ENCODE data around the gene BTBD2. TPM values are rescaled to one million over a fixed set of nuclear protein-coding genes. Genes with fewer than 3 reads are reported as not detected.

The BTBD2 gene
- total RNA-seq, 1 experiment from 2014 or later: 81.0 TPM

DNA sequence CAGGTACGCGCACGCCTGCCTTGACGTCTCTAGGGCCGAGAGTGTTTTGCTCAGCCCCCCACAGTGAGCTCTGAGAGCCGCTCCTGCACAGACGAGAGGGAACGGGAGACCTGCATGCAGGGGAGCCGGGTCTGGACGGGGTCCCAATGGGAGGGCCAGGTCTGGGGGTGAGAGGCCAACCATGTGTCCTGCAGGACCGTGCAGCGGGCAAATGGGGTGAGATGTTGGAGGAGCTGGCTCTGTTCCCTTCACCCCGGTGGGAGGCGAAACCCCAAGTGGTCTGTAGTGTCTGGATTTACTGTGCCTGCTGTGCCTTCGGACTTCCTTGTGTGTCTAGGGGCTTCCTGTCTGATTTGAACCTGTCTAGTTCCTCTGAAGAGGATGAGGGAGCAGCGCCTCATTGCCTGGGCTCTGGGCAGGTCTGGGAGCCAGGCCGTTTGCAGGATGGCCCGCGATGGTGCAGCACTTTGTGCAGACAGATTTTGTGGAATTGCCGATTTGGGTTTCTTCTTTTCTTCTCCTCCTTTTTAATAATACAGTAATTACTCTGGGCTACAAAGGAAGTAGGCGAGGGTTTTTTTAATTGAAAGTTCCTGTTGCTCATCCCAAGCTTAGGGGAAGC lies 72.5 kb downstream of the BTBD2 start:
- Histone ChIP-seq H3K9me2 (ENCODE audit: insufficient read depth) (no peaks in the 10 kb centered on the region), H3F3A (ENCODE audit: insufficient read depth, low read depth) (peaks cover 6% of the 10 kb centered on the region; the same call in 1 of the 2 replicates), H3K4me2 (peak overlapping the region; percentile 79), H3K27me3 (ENCODE audit: insufficient read depth, low read depth) (no peaks in the 10 kb centered on the region), H2AFZ (no peak overlapping the region), H3K27ac (no peak overlapping the region), H3K9me3 (ENCODE audit: insufficient read depth, low read depth) (no peaks in the 10 kb centered on the region), H3K79me2 (ENCODE audit: low read depth) (peaks cover 56% of the 10 kb centered on the region), H4K20me1 (ENCODE audit: insufficient read depth) (peaks cover 33% of the 10 kb centered on the region), H3K4me1 (replicated peaks; ENCODE audit: insufficient read depth) (peaks cover 6% of the 10 kb centered on the region; the same call in 1 of the 2 replicates), H3K4me3 (peak overlapping the region; percentile 81; the same call in 1 of the 2 replicates), H3K36me3 (ENCODE audit: low read depth) (no peaks in the 10 kb centered on the region)
- TF ChIP-seq, protein P1, sequence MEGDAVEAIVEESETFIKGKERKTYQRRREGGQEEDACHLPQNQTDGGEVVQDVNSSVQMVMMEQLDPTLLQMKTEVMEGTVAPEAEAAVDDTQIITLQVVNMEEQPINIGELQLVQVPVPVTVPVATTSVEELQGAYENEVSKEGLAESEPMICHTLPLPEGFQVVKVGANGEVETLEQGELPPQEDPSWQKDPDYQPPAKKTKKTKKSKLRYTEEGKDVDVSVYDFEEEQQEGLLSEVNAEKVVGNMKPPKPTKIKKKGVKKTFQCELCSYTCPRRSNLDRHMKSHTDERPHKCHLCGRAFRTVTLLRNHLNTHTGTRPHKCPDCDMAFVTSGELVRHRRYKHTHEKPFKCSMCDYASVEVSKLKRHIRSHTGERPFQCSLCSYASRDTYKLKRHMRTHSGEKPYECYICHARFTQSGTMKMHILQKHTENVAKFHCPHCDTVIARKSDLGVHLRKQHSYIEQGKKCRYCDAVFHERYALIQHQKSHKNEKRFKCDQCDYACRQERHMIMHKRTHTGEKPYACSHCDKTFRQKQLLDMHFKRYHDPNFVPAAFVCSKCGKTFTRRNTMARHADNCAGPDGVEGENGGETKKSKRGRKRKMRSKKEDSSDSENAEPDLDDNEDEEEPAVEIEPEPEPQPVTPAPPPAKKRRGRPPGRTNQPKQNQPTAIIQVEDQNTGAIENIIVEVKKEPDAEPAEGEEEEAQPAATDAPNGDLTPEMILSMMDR (conservative IDR thresholded peaks at IDR 0.05): no peak
- TF ChIP-seq EZH2 (IDR thresholded peaks at IDR 0.05; ENCODE audit: low read depth): no peak
- DNase-seq: no peak
- intact Hi-C loops (cut with micrococcal nuclease; ENCODE audit: unreplicated experiment): no loop called here
- POLR2A ChIA-PET (ENCODE audit: unreplicated experiment): interaction anchor here (0.7 kb wide), 1 partner anchor 209 kb away, joined by 4 read pairs; no protein-coding TSS in a partner anchor
- BruUV-seq (replicated peaks): no TSS peak
- CTCF ChIA-PET: no interaction called here

DNA sequence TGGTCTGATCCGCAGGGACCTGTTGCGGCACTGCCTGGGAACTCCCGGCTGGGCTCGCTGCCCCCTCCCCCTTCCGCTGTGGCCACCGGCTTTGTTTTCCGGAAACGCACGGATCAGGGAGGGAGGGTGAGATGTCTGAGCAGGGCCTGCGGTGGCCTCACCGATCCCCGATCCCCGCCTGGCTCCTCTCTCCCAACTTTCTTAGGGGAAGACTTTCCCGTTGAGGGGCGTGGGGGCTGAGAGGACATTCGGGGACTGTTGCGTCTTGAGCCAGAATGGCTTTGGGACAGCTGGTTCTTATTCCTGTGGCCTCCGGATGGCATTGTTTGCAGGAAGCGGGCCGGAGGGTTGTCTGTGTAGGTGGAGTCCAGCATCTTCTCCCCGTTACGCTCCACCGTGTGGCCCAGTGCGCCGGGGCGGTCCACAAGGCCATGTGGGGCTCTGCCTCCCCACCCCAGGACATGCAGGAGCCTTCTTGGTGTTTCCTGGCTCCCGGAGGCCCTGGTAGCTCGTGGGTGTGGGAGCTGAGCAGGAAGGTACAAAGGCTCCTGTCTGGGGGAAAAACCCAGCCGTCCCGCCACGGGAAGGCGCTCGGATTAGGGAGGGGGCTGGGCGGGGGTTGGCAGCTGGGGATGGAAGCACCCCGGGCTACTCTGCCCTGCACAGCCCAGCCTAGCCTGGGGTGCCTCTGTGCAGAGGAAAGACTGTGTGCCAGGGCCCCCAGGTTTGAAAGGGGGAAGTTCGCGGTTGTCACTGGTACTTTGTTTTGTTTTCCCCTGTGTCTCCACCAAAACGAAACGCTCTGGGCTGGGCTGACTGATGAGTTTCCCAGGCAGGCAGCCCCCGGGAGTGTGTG lies 73.2 kb downstream of the BTBD2 start:
- DNase-seq: peak in 1 of 2 experiments; percentile 61
- CTCF ChIA-PET: interaction anchor here (0.6 kb wide), 1 partner anchor 39 kb away, joined by 12 read pairs; no protein-coding TSS in a partner anchor

More for the DNA sequence above, 73.2 kb downstream of the BTBD2 start:
- no peaks in the 10 kb centered on the region for H3K9me2 ChIP-seq (ENCODE audit: insufficient read depth)
- TSS peak; percentile 38 for BruUV-seq (replicated peaks)
- H3K36me3 ChIP-seq (ENCODE audit: low read depth): no peaks in the 10 kb centered on the region
- TF ChIP-seq, protein P1 (conservative IDR thresholded peaks at IDR 0.05): no peak
- no peak for TF ChIP-seq EZH2 (IDR thresholded peaks at IDR 0.05; ENCODE audit: low read depth)
- H3K4me3 ChIP-seq: peak overlapping the region; percentile 81
- H3F3A ChIP-seq (ENCODE audit: insufficient read depth, low read depth): peaks cover 6% of the 10 kb centered on the region; the same call in 1 of the 2 replicates
- H3K4me1 ChIP-seq (replicated peaks; ENCODE audit: insufficient read depth): peaks cover 6% of the 10 kb centered on the region; the same call in 1 of the 2 replicates
- H3K27ac ChIP-seq: 0 out of 2 replicates have a peak overlapping the region, but pooled peaks have one; percentile 47
- peaks cover 33% of the 10 kb centered on the region for H4K20me1 ChIP-seq (ENCODE audit: insufficient read depth)
- intact Hi-C loops (cut with micrococcal nuclease; ENCODE audit: unreplicated experiment): no loop called here
- H3K4me2 ChIP-seq: peak overlapping the region; percentile 79
- H2AFZ ChIP-seq: peak overlapping the region; percentile 58; the same call in 1 of the 2 replicates
- POLR2A ChIA-PET (ENCODE audit: unreplicated experiment): no interaction called here
- peaks cover 52% of the 10 kb centered on the region for H3K79me2 ChIP-seq (ENCODE audit: low read depth)
- no peaks in the 10 kb centered on the region for H3K9me3 ChIP-seq (ENCODE audit: insufficient read depth, low read depth)
- no peaks in the 10 kb centered on the region for H3K27me3 ChIP-seq (ENCODE audit: insufficient read depth, low read depth)
